ENCODE measurements around the gene CDCP1. TPM values are rescaled to one million over a fixed set of nuclear protein-coding genes. Genes with fewer than 3 reads are reported as not detected.
A peak's percentile ranks its signal among the peaks of the same experiment; 100 is the strongest.
"Not testable (repeated sequence)": the region's sequence is repeated elsewhere in the genome, so short reads cannot be mapped to it uniquely, and the experiment has no call there.

Gene CDCP1
- total RNA-seq, 2 donors from 2014 or later, result 0.41 to 1.5 TPM

DNA sequence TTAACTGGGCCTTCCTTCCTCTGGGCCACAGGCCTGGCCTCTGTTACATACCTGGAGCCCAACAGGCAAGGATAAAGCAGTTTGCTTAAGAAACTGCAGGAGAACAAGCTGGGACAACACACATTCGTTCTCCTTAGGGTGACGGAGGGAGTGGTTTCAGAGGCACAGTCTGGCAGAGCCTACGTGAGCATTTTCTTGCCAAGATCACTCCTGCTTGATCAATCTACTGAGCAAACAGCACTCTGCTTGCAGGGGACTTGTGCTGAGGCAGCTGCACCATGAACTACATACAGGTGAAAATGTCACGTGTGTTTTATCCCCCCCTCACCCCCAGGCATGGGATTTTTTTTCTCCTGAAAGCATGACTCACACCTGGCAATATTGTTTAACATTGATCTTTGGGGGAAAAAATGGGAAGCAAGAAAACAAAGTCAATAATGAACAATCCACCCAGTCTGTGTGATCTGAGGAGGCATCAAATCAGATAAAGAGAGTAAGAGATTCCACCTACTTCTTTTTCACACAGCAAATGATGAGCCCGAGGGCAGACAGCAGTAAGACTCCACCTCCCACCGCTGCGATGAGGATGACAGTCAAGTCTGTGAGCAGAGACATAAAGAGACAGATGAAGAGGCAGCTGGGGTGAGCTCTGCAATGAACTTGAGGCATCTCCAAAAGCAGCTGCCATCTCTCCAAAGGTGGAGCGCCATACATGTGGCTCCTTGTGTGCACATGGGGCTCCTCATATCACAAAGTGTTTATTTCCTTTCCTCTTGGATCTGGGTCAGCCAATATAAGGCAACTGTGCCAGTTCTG is 57.4 kb downstream of the CDCP1 start:
- ATAC-seq, result no peak
- no peaks in the 10 kb centered on the region for H3K36me3 Mint-ChIP-seq
- no peaks in the 10 kb centered on the region for H3K9me3 Mint-ChIP-seq
- no peak for DNase-seq (ENCODE audit: low spot score in 2 of 2)
- H3K27ac Mint-ChIP-seq, result no peak overlapping the region

DNA sequence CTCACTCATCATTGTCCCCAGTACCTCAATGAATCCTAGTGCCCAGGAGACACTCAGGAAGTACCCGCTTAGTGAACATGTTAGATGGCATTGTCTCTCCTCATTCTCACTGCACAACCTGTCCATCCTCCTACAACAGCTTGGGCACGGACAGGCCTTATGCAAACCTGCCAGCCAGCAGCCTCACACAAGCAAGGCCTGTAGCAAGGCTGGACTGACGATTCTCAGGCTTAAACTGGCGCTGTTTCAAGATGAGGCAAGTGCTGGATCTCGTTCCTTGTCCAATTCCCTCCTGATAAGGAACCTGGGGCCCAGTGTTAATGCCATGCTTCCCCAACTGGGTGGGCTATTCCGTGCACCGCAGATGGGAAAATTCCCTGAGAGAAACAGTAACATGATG is 59.0 kb downstream of the CDCP1 start:
- ATAC-seq, result no peak

GRCh38 chr3:45084820-45085816 is 61.1 kb downstream of the CDCP1 start:
- Mint-ChIP-seq H3K36me3 (no peaks in the 10 kb centered on the region), H3K27ac (no peak overlapping the region), H3K9me3 (peaks cover 3 to 4% of the 10 kb centered on the region in 2 donors)
- ATAC-seq, result no peak
- no peak for DNase-seq (ENCODE audit: low spot score in 2 of 2)

More for the DNA sequence above, 59.0 kb downstream of the CDCP1 start:
- no peak overlapping the region for H3K27ac Mint-ChIP-seq
- no peaks in the 10 kb centered on the region for H3K36me3 Mint-ChIP-seq
- no peaks in the 10 kb centered on the region for H3K9me3 Mint-ChIP-seq
- no peak for DNase-seq (ENCODE audit: low spot score in 2 of 2)

DNA sequence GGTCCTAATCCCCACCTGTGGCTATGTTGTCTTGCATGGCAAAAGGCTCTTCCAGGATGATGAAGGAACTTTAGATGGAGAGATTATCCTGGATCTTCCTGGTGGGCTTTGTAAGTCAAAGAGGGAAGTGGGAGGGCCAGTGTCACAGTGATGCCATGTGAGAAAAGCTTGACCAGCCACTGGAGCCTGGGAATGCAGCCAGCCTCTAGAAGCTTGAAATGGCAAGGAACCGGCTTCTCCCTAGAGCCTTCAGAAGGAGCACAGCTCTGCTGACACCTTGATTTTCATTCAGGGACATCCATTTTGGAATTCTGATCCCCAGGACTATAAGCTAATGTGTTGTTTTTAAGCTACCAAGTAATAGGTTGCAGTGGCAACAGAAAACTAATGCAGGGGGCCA is 61.8 kb downstream of the CDCP1 start:
- H3K36me3 Mint-ChIP-seq, result no peaks in the 10 kb centered on the region
- DNase-seq (ENCODE audit: low spot score in 2 of 2) (no peak), ATAC-seq (no peak)
- H3K9me3 Mint-ChIP-seq, result peaks cover 3 to 6% of the 10 kb centered on the region in 2 donors
- H3K27ac Mint-ChIP-seq, result no peak overlapping the region

- ATAC-seq (no peak), DNase-seq (ENCODE audit: low spot score in 2 of 2) (no peak)
- H3K27ac Mint-ChIP-seq, result no peak overlapping the region
- peaks cover 3 to 6% of the 10 kb centered on the region in 2 donors for H3K9me3 Mint-ChIP-seq
- H3K36me3 Mint-ChIP-seq, result no peaks in the 10 kb centered on the region
These were observed 63.2 kb downstream of the CDCP1 start for GRCh38 chr3:45083023-45083422.

- Mint-ChIP-seq H3K36me3 (no peaks in the 10 kb centered on the region), H3K27ac (no peak overlapping the region), H3K9me3 (peaks cover 3 to 6% of the 10 kb centered on the region in 2 donors)
- no peak for ATAC-seq
- DNase-seq (ENCODE audit: low spot score in 2 of 2), result no peak
These were observed 64.0 kb downstream of the CDCP1 start for GRCh38 chr3:45082142-45082538.

GRCh38 chr3:45081506-45082141 is 64.6 kb downstream of the CDCP1 start:
- Mint-ChIP-seq H3K27ac (peak overlapping the region in 1 of 2 donors; percentile 72), H3K36me3 (no peaks in the 10 kb centered on the region), H3K9me3 (peaks cover 3 to 6% of the 10 kb centered on the region in 2 donors)
- DNase-seq (ENCODE audit: low spot score in 2 of 2), result no peak
- ATAC-seq, result no peak

- no peak for ATAC-seq
- DNase-seq (ENCODE audit: low spot score in 2 of 2), result no peak
- H3K27ac Mint-ChIP-seq, result no peak overlapping the region
- H3K36me3 Mint-ChIP-seq, result no peaks in the 10 kb centered on the region
- peaks cover 3 to 6% of the 10 kb centered on the region in 2 donors for H3K9me3 Mint-ChIP-seq
These were observed 65.4 kb downstream of the CDCP1 start for GRCh38 chr3:45080824-45081223.

- ATAC-seq, result no peak
- H3K9me3 Mint-ChIP-seq, result peaks cover 3 to 6% of the 10 kb centered on the region in 2 donors
- no peaks in the 10 kb centered on the region for H3K36me3 Mint-ChIP-seq
- DNase-seq (ENCODE audit: low spot score in 2 of 2), result no peak
- H3K27ac Mint-ChIP-seq, result no peak overlapping the region
These were observed 66.5 kb downstream of the CDCP1 start for GRCh38 chr3:45079715-45080114.

DNA sequence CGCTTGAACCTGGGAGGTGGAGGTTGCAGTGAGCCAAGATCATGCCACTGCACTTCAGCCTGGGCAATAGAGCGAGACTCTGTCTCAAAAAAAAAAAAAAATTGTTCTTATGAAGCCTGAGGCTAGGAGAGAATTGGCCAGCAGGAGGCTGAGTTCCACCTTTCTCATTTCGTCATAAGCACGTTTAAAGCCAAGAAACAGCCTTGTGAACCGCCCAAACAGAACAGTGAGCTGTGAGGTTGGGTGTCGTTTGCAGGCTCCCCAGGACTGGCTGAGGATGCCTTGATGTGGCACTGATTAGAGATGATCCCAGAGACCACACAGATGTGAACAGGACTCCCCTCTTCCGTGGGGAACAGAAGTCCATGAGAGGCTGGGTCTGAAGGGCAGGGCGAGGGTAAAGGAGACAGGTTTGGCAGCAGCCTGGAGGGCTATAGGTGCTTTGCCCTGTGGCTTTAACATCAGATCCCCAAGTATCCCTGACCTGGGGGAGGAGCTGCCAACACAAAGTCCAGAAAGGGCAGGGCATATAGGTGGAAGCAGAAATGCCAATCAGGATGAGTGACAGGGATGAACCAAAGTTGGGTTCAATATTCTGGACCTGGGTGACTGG is 67.2 kb downstream of the CDCP1 start:
- Mint-ChIP-seq H3K9me3 (peaks cover 3 to 6% of the 10 kb centered on the region in 2 donors), H3K36me3 (no peaks in the 10 kb centered on the region), H3K27ac (no peak overlapping the region)
- ATAC-seq (no peak), DNase-seq (ENCODE audit: low spot score in 2 of 2) (no peak)

GRCh38 chr3:45078256-45078655 is 67.9 kb downstream of the CDCP1 start:
- peak overlapping the region in 1 of 2 donors; percentile 32 for H3K27ac Mint-ChIP-seq
- H3K36me3 Mint-ChIP-seq; ATAC-seq; DNase-seq (ENCODE audit: low spot score in 2 of 2); H3K9me3 Mint-ChIP-seq: not testable (repeated sequence)

- DNase-seq (ENCODE audit: low spot score in 2 of 2) (no peak), ATAC-seq (no peak)
- Mint-ChIP-seq H3K9me3 (peaks cover 3 to 6% of the 10 kb centered on the region in 2 donors), H3K36me3 (no peaks in the 10 kb centered on the region), H3K27ac (no peak overlapping the region)
These were observed 70.2 kb downstream of the CDCP1 start for GRCh38 chr3:45075821-45076625.

DNA sequence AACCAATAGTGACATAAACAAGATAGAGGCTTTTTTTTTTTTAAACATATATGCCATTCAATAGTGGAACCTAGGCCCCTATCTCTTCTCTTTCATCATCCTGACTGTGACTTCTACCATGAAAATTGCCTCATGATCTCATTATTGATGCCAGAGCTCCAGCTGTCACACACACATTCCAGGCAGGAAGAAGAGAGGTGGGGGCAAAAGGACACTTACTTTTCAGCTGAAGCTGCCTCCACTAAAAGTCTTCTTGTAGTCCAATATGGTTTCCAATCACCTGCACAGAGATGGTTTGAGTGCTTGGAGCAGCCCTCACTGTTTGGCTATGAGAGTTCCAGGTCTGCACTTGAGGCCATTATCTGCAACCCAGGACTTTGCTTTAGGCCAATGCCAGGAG is 75.1 kb downstream of the CDCP1 start:
- ATAC-seq (no peak), DNase-seq (ENCODE audit: low spot score in 2 of 2) (no peak)
- H3K9me3 Mint-ChIP-seq, result no peaks in the 10 kb centered on the region
- no peaks in the 10 kb centered on the region for H3K36me3 Mint-ChIP-seq
- H3K27ac Mint-ChIP-seq, result no peak overlapping the region

GRCh38 chr3:45067941-45068340 is 78.2 kb downstream of the CDCP1 start:
- no peak overlapping the region for H3K27ac Mint-ChIP-seq
- DNase-seq (ENCODE audit: low spot score in 2 of 2) (no peak), ATAC-seq (no peak)
- no peaks in the 10 kb centered on the region for H3K9me3 Mint-ChIP-seq
- no peaks in the 10 kb centered on the region for H3K36me3 Mint-ChIP-seq

- H3K27ac Mint-ChIP-seq, result peak overlapping the region in 1 of 2 donors; percentile 70
- no peaks in the 10 kb centered on the region for H3K9me3 Mint-ChIP-seq
- no peak for ATAC-seq
- DNase-seq (ENCODE audit: low spot score in 2 of 2), result no peak
- H3K36me3 Mint-ChIP-seq, result no peaks in the 10 kb centered on the region
These were observed 78.7 kb downstream of the CDCP1 start for GRCh38 chr3:45067486-45067885.

Measured in activated naive CD4-positive, alpha-beta T cell treated with anti-CD3 and anti-CD28 coated beads, Interleukin-2, amount 50 U/mL, for 72 hours (primary cell).